Progenitor cell of endocrine pancreas (in vitro differentiated cells): Measurements from ENCODE around the gene RAD51C. TPM values are rescaled to one million over a fixed set of nuclear protein-coding genes. Genes with fewer than 3 reads are reported as not detected.
"Not testable (repeated sequence)": the region's sequence is repeated elsewhere in the genome, so short reads cannot be mapped to it uniquely, and the experiment has no call there.

Experiments
- DNase-seq: peaks from one replicate; pipeline ENCODE4 v3.0.0; 2021; ENCODE audit warnings: low spot score; ENCODE audit not compliant: unreplicated experiment
- H3K27ac Mint-ChIP-seq: 2 replicates; pipeline ENCODE4 v1.8.0; 2021; ENCODE audit warnings: mild to moderate bottlenecking, moderate library complexity, mixed read lengths
- H3K27me3 Mint-ChIP-seq: 2 replicates; pipeline ENCODE4 v1.8.0; 2021; ENCODE audit warnings: mixed read lengths
- H3K36me3 Mint-ChIP-seq: 2 replicates; pipeline ENCODE4 v1.8.0; 2022; ENCODE audit warnings: mixed read lengths; ENCODE audit not compliant: insufficient read depth
- H3K4me1 Mint-ChIP-seq: 2 replicates; pipeline ENCODE4 v1.8.0; 2021; ENCODE audit warnings: low read depth, mixed read lengths
- H3K4me3 Mint-ChIP-seq: 2 replicates; pipeline ENCODE4 v1.8.0; 2021; ENCODE audit warnings: low read depth, mild to moderate bottlenecking, moderate library complexity, mixed read lengths
- H3K9me3 Mint-ChIP-seq: 2 replicates; pipeline ENCODE4 v1.8.0; 2021; ENCODE audit warnings: low read depth, mixed read lengths
- CTCF ChIP-seq: fragments of 200-600 bp; sonication (generic); IDR thresholded peaks from one replicate; pipeline ENCODE4 v1.5.0; 2021; ENCODE audit warnings: antibody characterized with exemption, mild to moderate bottlenecking; ENCODE audit not compliant: unreplicated experiment
- total RNA-seq: library from RNA; stranded (reverse); gene quantifications from 2 replicates; pipeline ENCODE4 v1.2.1, GENCODE V29; 2021

The RAD51C gene
- total RNA-seq, 1 donor from 2014 or later = 32.7 TPM

GRCh38 chr17:58667934-58668597, 24.3 kb upstream of the RAD51C start:
- no peaks in the 10 kb centered on the region for H3K36me3 Mint-ChIP-seq
- peaks cover 10% of the 10 kb centered on the region for H3K4me1 Mint-ChIP-seq
- H3K27me3 Mint-ChIP-seq = peaks cover 9% of the 10 kb centered on the region
- no peak for TF ChIP-seq CTCF
- no peaks in the 10 kb centered on the region for H3K9me3 Mint-ChIP-seq
- no peak overlapping the region for H3K27ac Mint-ChIP-seq
- DNase-seq = no peak
- no peak overlapping the region for H3K4me3 Mint-ChIP-seq

- no peak for TF ChIP-seq CTCF
- no peak overlapping the region for H3K4me3 Mint-ChIP-seq
- H3K36me3 Mint-ChIP-seq = no peaks in the 10 kb centered on the region
- DNase-seq = no peak
- peaks cover 9% of the 10 kb centered on the region for H3K27me3 Mint-ChIP-seq
- no peak overlapping the region for H3K27ac Mint-ChIP-seq
- H3K9me3 Mint-ChIP-seq = no peaks in the 10 kb centered on the region
- peaks cover 10% of the 10 kb centered on the region for H3K4me1 Mint-ChIP-seq
Measured at GRCh38 chr17:58668598-58668935, 23.8 kb upstream of the RAD51C start.

- no peaks in the 10 kb centered on the region for H3K9me3 Mint-ChIP-seq
- no peaks in the 10 kb centered on the region for H3K36me3 Mint-ChIP-seq
- peaks cover 10% of the 10 kb centered on the region for H3K4me1 Mint-ChIP-seq
- H3K27me3 Mint-ChIP-seq = peaks cover 9% of the 10 kb centered on the region
- no peak overlapping the region for H3K27ac Mint-ChIP-seq
- DNase-seq = no peak
- no peak for TF ChIP-seq CTCF
- H3K4me3 Mint-ChIP-seq = no peak overlapping the region
Measured at GRCh38 chr17:58669853-58670252, 22.5 kb upstream of the RAD51C start.

GRCh38 chr17:58671969-58672368, 20.4 kb upstream of the RAD51C start:
- H3K4me1 Mint-ChIP-seq = peaks cover 10% of the 10 kb centered on the region
- H3K4me3 Mint-ChIP-seq = no peak overlapping the region
- no peaks in the 10 kb centered on the region for H3K36me3 Mint-ChIP-seq
- H3K27ac Mint-ChIP-seq = no peak overlapping the region
- H3K9me3 Mint-ChIP-seq = no peaks in the 10 kb centered on the region
- DNase-seq = no peak
- H3K27me3 Mint-ChIP-seq = peaks cover 9% of the 10 kb centered on the region
- TF ChIP-seq CTCF = no peak

GRCh38 chr17:58677194-58677880, 15.1 kb upstream of the RAD51C start:
- Mint-ChIP-seq H3K36me3 (no peaks in the 10 kb centered on the region), H3K27ac (no peak overlapping the region), H3K9me3 (no peaks in the 10 kb centered on the region), H3K4me3 (no peak overlapping the region), H3K4me1 (no peaks in the 10 kb centered on the region), H3K27me3 (peaks cover 3% of the 10 kb centered on the region)
- no peak for TF ChIP-seq CTCF
- DNase-seq = no peak

- not testable (repeated sequence) for H3K27me3 Mint-ChIP-seq, DNase-seq, H3K4me3 Mint-ChIP-seq, H3K9me3 Mint-ChIP-seq, H3K36me3 Mint-ChIP-seq, H3K27ac Mint-ChIP-seq, H3K4me1 Mint-ChIP-seq
Measured at GRCh38 chr17:58678287-58678686, 14.1 kb upstream of the RAD51C start.
